GM12874 (cell line): Measurements from ENCODE around the gene AIRE.
A peak's percentile ranks its signal among the peaks of the same experiment; 100 is the strongest.

Experiments
- CTCF ChIP-seq: IDR thresholded peaks from 2 replicates; pipeline ENCODE4 v1.5.1; 2011; ENCODE audit warnings: low read depth, mild to moderate bottlenecking, control low read depth, low read length, moderate library complexity; ENCODE audit not compliant: insufficient read depth

The AIRE gene

GRCh38 chr21:44265734-44266270 is 19.9 kb upstream of the AIRE start:
- no peak for TF ChIP-seq CTCF

- TF ChIP-seq CTCF: 0 out of 2 replicates have a peak, but pooled peaks have one; percentile 5
Observed at GRCh38 chr21:44267655-44268142, 18.0 kb upstream of the AIRE start.

GRCh38 chr21:44269090-44269489 is 16.6 kb upstream of the AIRE start:
- TF ChIP-seq CTCF: no peak

GRCh38 chr21:44271558-44272283 is 14.0 kb upstream of the AIRE start:
- TF ChIP-seq CTCF: no peak

- TF ChIP-seq CTCF: no peak
Observed at GRCh38 chr21:44272284-44272858, 13.3 kb upstream of the AIRE start.

- no peak for TF ChIP-seq CTCF
Observed at GRCh38 chr21:44273046-44273445, 12.6 kb upstream of the AIRE start.

- TF ChIP-seq CTCF: no peak
Observed at GRCh38 chr21:44275041-44275440, 10.6 kb upstream of the AIRE start.
